OCI-LY3 (cell line): Measurements from ENCODE around the gene MIDN.

Source experiments
- H2AFZ ChIP-seq: fragments of 200-600, 300-600 bp; shearing (Covaris generic); 2 replicates; pipeline ENCODE4 v1.6.0; 2014; ENCODE audit warnings: antibody characterized with exemption, low read depth, low read length
- H3K27ac ChIP-seq: fragments of 200-600, 300-600 bp; sonication (generic); 2 replicates; pipeline ENCODE4 v1.5.1; 2014; ENCODE audit warnings: mild to moderate bottlenecking, low read length, moderate library complexity, mixed read lengths
- H3K27me3 ChIP-seq: fragments of 200-600, 300-600 bp; sonication (generic); 2 replicates; pipeline ENCODE4 v1.6.1; 2014; ENCODE audit warnings: low read depth, low read length, mixed read lengths
- H3K36me3 ChIP-seq: fragments of 200-600, 300-600 bp; sonication (generic); replicated peaks from 2 replicates; pipeline ENCODE3; 2014; ENCODE audit warnings: low read depth, low read length, mixed read lengths
- H3K4me1 ChIP-seq: fragments of 300-600, 200-600 bp; sonication (generic); 2 replicates; pipeline ENCODE4 v1.6.1; 2014; ENCODE audit warnings: low read length, mixed read lengths
- H3K4me2 ChIP-seq: fragments of 200-600, 300-600 bp; sonication (generic); 2 replicates; pipeline ENCODE4 v1.6.1; 2014; ENCODE audit warnings: low read length, mixed read lengths
- H3K4me3 ChIP-seq: fragments of 300-600, 200-600 bp; sonication (generic); 2 replicates; pipeline ENCODE4 v1.5.1; 2014; ENCODE audit warnings: antibody characterized with exemption, mild to moderate bottlenecking, low read length, moderate library complexity
- H3K79me2 ChIP-seq: fragments of 300-600, 200-600 bp; shearing (Covaris generic); 2 replicates; pipeline ENCODE4 v1.6.1; 2014; ENCODE audit warnings: mild to moderate bottlenecking, low read length, mixed read lengths
- H3K9ac ChIP-seq: fragments of 300-600, 200-600 bp; shearing (Covaris generic); 2 replicates; pipeline ENCODE4 v1.6.0; 2014; ENCODE audit warnings: mild to moderate bottlenecking, low read length, moderate library complexity
- H3K9me3 ChIP-seq: fragments of 200-600, 300-600 bp; shearing (Covaris generic); 2 replicates; pipeline ENCODE4 v1.6.1; 2014; ENCODE audit warnings: low read length, mixed read lengths; ENCODE audit not compliant: insufficient read depth
- H4K20me1 ChIP-seq: fragments of 200-600, 300-600 bp; sonication (generic); 2 replicates; pipeline ENCODE4 v1.6.1; 2016; ENCODE audit warnings: low read length, mixed read lengths; ENCODE audit not compliant: insufficient read depth
- CTCF ChIP-seq: fragments of 200-600, 300-600 bp; sonication (generic); IDR thresholded peaks from 2 replicates; pipeline ENCODE4 v1.5.1; 2014; ENCODE audit warnings: antibody characterized with exemption, low read length, low read depth
- EZH2phosphoT487 ChIP-seq: fragments of 200-600 bp; shearing (Covaris generic); IDR thresholded peaks from 2 replicates; pipeline ENCODE4 v1.6.1; 2018; ENCODE audit warnings: antibody characterized with exemption, mixed run types, low read depth

Gene MIDN

GRCh38 chr19:1255186-1256161, 7.1 kb downstream of the MIDN start:
- H3K9ac ChIP-seq = no peak overlapping the region
- peaks cover 11% of the 10 kb centered on the region; the same call in 1 of the 2 replicates for H4K20me1 ChIP-seq
- H3K36me3 ChIP-seq = peaks cover 58% of the 10 kb centered on the region

GRCh38 chr19:1256646-1257474, 8.5 kb downstream of the MIDN start:
- peaks cover 49% of the 10 kb centered on the region for H3K36me3 ChIP-seq
- H3K4me3 ChIP-seq = no peak overlapping the region
- H3K9me3 ChIP-seq = no peaks in the 10 kb centered on the region
- peaks cover 11% of the 10 kb centered on the region; the same call in 1 of the 2 replicates for H4K20me1 ChIP-seq
- no peak overlapping the region for H3K4me2 ChIP-seq
- no peaks in the 10 kb centered on the region for H3K27me3 ChIP-seq
- H2AFZ ChIP-seq = no peak overlapping the region
- H3K79me2 ChIP-seq = peaks cover 43% of the 10 kb centered on the region
- H3K9ac ChIP-seq = no peak overlapping the region
- peaks cover 45% of the 10 kb centered on the region for H3K4me1 ChIP-seq
- TF ChIP-seq EZH2phosphoT487 (no peak), CTCF (no peak)
- no peak overlapping the region for H3K27ac ChIP-seq

More at GRCh38 chr19:1255186-1256161, 7.1 kb downstream of the MIDN start:
- H3K27ac ChIP-seq = no peak overlapping the region
- H3K9me3 ChIP-seq = no peaks in the 10 kb centered on the region
- peaks cover 57% of the 10 kb centered on the region for H3K79me2 ChIP-seq
- no peak overlapping the region for H3K4me2 ChIP-seq
- H2AFZ ChIP-seq = no peak overlapping the region
- H3K27me3 ChIP-seq = no peaks in the 10 kb centered on the region
- no peak for TF ChIP-seq CTCF
- TF ChIP-seq EZH2phosphoT487 = no peak
- no peak overlapping the region for H3K4me3 ChIP-seq
- H3K4me1 ChIP-seq = peaks cover 47% of the 10 kb centered on the region

- Histone ChIP-seq H3K4me3 (no peak overlapping the region), H3K4me1 (peaks cover 45% of the 10 kb centered on the region), H4K20me1 (peaks cover 11% of the 10 kb centered on the region; the same call in 1 of the 2 replicates), H2AFZ (no peak overlapping the region), H3K27me3 (no peaks in the 10 kb centered on the region), H3K79me2 (peaks cover 36% of the 10 kb centered on the region), H3K9me3 (no peaks in the 10 kb centered on the region), H3K36me3 (peaks cover 42% of the 10 kb centered on the region), H3K4me2 (no peak overlapping the region; the same call in 1 of the 2 replicates), H3K27ac (no peak overlapping the region), H3K9ac (no peak overlapping the region)
- TF ChIP-seq CTCF = no peak
- no peak for TF ChIP-seq EZH2phosphoT487
These were observed 9.2 kb downstream of the MIDN start for GRCh38 chr19:1257475-1258162.
